Keratinocyte (primary cell): Measurements from ENCODE around the gene DPP10.

ENCODE experiments used
- CTCF ChIP-seq, 3 experiments: IDR thresholded peaks in 1 of 3; conservative IDR thresholded peaks in 1 of 3; optimal IDR thresholded peaks in 1 of 3; 2 replicates in 2 of 3; 3 replicates in 1 of 3; pipeline versions ENCODE3 to v1.5.1; 2011; ENCODE audit warnings: low read length in 3 of 3, mild to moderate bottlenecking in 3 of 3, moderate library complexity in 2 of 3, control low read depth in 1 of 3, inconsistent platforms in 1 of 3; ENCODE audit not compliant: insufficient read depth in 2 of 3; ENCODE audit errors: extremely low read depth in 1 of 3
- EZH2 ChIP-seq: IDR thresholded peaks from one replicate; pipeline ENCODE4 v1.6.1; 2012; ENCODE audit warnings: inconsistent platforms, mild to moderate bottlenecking, low read length, moderate library complexity

- TF ChIP-seq CTCF (optimal IDR thresholded peaks at IDR 0.05 in 1 of 3, IDR thresholded peaks at IDR 0.05 in 1 of 3, conservative IDR thresholded peaks at IDR 0.05 in 1 of 3; ENCODE audit: extremely low read depth in 1 of 3, insufficient read depth in 2 of 3, low read length in 3 of 3): no peak
- no peak for TF ChIP-seq EZH2
Measured at GRCh38 chr2:115414466-115414865, 972.0 kb downstream of the DPP10 start.
